ENCODE data around the gene LHPP.

The LHPP gene

DNA sequence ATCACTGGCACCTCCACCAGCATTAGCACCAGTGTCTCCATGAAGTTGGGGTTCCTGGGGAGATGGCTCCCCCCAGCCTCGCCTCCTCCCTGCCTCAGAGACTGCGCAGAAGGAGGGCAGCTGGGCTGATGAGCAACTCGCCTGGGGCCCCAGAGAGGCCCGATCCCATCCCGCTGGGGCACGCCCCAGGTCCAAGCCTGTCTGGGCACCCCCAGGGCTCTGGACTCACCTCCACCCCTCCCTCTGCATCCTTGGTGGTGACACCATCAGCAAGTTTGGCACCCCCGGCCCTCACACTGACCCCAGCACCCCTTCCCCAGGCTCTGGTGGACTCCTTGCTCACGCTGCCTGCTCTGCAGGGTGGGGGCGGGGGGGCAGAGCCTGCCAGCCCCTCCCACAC, 89.5 kb downstream of the LHPP start:
- no peak overlapping the region for H3K4me3 ChIP-seq (ENCODE audit: low read depth, low read length)

DNA sequence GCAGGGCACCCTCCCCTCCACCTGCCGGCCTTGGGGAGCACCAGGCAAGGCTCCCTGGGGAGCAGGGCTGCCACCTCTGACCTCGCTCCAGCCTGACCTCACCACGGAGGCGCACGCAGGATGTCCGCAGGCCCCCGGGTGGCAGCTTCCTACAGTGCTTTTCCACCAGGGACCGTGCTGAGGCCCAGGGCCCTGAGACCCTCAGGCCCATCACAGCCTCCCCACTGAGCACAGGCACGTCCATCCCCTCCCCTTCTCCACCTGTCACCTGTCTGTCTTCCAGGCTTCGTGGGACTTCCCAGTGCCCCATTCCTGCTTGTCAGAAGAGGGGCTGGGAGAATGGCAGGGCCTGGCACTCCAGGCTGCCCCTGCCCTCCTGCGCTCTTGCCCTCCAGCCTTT, 90.1 kb downstream of the LHPP start:
- H3K4me3 ChIP-seq (ENCODE audit: low read depth, low read length) = no peak overlapping the region

DNA sequence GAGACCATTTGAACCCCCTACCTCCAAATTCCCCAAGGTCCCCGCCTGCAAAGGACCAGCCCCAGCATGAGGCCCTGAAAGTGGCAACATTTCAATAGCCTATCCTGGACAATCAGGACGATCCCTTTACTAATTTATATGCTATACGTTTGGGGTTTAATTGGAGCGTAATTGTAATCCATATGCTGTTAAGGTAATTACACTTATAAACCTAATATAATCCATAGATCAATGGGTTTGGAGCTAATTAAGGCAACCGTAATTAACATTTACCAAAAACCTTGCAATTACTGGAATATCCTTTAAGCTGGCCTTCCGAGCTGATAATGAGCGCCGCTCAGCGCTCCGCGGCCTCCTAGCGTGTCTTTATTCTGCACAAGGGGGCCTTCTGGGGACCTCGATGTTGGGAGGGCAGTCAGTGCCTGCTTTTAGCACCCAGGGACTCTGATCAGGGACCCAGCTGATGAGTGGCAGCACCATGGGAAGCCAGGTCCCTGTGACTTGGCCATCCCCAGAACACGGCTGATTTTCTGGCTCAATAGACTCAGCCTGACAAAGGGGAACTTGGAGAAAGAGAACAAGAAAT, 91.2 kb downstream of the LHPP start:
- H3K4me3 ChIP-seq (ENCODE audit: low read depth, low read length) = no peak overlapping the region

DNA sequence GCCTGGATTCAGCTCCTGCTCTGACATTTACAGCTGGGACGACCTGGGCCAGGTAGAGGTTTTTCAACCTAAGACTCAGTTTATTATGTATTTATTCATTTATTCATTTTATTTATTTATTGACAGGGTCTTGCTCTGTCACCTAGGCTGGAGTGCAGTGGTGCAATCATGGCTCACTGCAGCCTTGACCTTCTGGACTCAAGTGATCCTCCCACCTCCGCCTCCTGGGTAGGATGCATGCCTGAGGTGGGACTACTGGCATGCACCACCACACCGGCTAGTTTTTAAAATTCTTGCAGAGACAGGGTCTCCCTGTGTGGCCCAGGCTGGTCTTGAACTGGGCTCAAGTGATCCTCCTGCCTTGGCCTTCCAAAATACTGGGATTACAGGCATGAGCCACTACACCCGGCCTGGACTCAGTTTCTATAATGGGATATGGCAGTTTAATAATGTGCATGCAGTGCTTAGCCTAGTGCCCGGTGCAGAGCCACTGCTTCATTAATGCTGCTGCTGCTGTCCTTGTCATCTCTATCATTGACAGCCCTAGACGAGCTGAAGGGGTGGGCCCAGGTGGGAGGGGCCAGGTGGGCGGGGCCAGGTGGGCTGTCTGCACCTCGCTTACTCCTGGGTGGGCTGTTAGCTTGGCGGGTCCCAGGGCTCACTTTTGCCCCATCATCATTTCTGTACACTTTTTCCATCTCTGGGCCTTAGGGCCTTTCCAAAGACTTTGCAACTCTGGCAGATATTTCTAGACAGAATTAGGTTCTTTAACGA, 92.6 kb downstream of the LHPP start:
- no peak overlapping the region for H3K4me3 ChIP-seq (ENCODE audit: low read depth, low read length)

DNA sequence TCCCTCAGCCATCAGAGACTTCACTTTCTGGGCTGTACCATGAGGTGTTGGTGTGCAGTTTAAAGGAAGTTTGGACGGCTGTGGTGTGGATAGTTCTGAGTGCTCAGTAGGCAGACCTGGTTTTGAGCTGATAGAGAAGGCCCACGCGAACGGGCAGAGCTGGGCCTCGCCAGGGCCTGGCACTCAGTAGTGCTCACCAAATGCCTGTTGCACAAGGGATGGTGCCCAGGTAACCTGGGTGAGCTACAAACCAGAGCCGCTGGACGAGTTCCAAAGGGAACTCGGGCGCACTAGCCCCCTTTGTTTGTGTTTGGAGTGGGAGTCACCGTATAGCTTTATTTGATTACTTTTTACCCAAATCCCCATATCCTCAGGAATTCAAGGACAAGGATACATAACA, 95.5 kb downstream of the LHPP start:
- H3K4me3 ChIP-seq (ENCODE audit: low read depth, low read length) = no peak overlapping the region

DNA sequence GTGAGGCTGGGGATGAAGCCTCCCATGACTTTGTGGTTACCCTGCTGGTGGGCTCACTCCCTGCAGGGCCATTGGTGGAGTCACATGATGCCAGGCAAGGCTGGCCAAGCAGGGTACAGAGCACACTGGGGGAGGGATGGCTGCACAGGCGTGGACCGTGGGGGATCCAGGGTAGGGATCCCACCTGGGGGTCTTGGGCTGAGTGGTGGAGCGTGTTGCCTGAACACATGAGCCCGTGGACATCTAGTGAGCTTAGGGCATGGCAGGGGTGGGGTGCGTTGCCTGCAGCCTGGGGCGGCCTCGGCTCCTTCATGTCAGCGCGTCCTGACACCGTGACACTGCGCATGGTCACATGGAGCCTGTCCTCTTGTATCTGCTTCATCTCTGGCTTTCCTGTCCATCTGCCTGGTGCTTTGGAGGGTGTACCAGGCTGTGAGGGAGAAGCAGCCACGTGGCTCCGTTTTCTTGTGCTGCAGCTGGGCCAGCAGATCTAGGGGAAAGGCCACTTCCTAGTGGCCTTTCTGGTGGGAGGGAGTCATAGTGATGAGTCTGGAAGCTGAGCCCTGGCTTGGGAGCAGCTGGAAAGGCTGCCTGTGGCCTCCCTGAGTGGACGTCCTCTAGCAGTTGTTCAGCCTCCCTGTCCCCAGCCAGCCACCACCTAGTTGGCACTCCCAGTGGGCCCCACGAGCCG, 96.2 kb downstream of the LHPP start:
- H3K4me3 ChIP-seq (ENCODE audit: low read depth, low read length) = no peak overlapping the region

DNA sequence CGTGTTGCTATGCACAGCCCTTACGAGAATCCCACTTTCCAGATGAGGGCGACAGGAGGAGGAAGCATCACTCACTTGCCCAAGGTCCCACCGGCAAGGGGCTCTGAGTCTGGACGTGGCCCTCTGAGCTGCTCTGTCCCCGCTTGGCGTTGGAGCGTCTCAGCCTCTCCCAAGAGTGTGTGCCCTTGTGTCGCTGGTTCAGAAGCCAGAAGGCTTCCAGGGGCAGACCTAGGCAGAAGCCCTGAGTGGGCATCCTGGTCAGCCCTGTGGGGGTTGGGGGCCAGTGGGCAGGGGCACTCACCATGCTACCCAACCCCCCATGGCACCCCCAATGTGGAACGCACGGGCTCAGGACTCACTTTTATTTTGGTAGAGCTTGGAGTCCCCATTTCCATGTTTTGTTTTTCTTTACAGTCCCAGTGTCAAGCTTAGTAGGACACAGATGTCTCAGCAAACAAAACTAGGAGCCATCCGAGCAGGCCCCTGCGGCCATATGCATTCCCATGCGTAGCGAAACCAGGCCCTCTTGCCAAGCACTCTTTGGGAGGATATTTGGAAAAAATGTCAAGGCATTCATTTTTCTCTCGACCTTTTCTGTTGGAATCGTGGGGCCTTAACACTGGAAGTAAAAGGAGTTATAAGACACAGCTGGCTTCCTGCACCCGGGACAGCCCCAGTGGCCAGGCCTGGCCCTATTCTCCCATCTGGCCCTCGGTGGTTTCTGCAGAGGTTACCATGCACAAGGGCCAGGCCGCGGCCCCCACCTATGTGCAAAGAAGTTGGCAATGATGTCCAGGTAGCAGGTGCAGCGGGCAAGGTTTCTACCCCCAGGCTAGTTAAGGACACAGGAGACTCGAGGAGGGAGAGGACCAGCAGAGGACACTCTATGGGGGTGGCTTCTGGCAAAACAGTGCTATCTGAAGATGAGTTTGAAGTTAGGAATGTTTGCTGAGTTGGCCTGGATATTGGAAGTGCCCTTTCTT, 97.0 kb downstream of the LHPP start:
- H3K4me3 ChIP-seq (ENCODE audit: low read depth, low read length) = no peak overlapping the region

DNA sequence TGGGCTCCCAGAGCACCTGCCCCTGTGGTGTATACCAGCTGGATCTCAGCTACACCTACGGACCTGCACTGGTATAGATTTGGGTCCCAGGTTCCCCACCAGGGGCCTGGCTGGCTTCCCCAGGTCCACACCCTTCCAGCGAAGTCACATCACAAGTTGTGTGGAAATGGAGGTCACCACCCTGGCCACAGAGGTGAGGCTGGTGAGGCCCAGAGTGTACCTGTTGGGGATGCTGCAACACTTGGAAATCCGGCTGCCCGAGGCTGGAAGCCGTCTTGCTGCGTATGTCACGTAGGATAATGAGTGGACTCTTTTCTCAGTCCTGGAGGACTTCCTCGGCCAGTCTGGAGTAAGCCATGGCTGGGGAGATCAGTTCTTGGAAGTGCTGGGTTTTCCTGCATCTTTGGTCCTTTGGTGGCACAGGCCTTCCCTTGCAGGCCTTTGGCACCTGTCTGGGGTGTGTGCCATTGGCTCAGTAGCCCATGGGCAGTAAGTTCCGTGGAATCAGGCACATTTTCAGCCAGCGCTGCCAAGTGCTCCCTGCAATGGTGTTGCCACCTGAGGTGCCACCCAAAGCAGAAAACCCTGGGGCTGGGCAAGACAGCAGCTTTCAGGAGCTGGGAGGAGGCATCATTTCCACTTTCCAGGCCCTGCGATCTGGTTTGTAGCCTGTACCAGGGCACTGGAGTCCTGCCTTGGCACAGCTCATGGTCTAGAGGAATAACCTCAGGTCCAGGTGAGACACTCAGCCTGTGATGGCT, 97.9 kb downstream of the LHPP start:
- H3K4me3 ChIP-seq (ENCODE audit: low read depth, low read length) = no peak overlapping the region

DNA sequence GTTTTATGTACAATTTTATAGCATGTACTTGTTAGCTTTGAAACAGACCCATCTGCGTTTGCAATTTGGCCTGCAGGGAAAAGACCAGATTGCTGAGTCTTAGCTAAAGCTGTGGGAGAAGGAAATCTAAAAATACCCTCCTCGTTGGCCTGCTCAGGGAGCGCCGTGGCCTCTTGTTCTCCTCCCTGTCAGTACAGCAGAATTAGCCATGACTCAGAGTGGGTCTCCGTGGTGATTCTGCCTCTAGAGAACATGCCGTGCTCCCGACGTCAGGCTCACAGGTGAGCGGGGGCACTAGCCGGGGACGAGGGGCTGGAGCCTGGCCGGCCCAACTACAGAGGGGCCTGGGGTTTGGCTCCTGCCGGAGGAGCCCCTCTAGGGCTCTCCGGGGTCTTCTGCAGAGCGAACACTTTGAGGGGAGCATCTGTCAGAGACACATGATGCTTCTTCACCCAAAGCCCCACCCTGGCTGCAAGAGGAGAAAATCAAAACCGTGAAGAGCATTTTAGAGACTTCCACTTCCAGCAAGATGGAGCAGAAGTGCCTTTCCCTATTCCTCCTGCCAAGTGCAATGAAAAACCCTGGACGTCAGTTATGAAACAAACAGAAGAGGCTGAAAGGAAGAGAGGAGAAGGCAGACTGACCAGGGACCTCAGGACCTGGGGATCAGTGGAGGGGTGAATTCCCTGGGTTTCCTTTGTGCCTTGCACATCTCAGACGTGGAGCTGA, 98.9 kb downstream of the LHPP start:
- H3K4me3 ChIP-seq (ENCODE audit: low read depth, low read length) = no peak overlapping the region

DNA sequence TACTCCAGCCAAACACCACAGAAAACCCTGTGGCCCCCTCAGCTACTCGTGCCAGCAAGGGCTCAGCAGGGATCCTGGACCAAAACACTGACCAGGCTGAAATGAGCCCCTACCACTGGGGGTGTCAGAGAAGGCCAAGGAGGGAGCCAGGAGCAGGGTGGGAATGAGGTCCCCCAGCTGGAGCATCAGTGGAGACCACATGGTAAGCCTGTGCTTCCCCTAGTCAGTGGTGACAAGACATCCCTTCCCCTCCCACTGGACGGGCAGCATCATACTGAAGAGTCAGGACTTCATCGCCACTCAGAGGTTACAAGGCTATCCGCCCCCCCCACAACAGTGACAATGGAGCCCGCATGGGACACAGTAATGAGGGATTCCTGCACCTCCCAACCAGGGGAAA, 99.6 kb downstream of the LHPP start:
- no peak overlapping the region for H3K4me3 ChIP-seq (ENCODE audit: low read depth, low read length)

DNA sequence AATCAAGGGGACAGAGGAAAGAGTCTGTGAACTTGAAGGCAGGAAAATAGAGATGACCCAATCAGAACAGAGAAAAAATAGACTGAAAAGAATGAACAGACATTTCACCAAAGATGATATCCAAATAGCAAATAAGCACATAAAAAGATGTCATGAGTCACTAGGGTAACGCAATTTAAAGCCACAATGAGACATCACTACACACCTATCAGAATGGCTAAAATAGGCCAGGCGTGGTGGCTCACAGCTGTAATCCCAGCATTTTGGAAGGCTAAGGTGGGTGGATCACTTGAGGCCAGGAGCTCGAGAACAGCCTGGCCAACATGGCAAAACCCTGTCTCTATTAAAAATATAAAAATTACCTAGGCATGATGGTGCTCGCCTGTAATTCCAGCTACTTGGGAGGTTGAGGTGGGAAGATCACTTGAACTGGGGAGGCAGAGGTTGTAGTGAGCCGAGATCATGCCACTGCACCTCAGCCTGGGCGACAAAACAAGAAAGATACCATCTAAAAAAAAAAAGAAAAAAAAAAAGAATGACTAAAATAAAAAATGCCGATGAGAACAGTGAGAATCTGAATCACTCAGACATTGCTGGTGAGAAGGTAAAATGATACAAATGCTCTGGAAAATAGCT, 100.9 kb downstream of the LHPP start:
- no peak overlapping the region for H3K4me3 ChIP-seq (ENCODE audit: low read depth, low read length)

DNA sequence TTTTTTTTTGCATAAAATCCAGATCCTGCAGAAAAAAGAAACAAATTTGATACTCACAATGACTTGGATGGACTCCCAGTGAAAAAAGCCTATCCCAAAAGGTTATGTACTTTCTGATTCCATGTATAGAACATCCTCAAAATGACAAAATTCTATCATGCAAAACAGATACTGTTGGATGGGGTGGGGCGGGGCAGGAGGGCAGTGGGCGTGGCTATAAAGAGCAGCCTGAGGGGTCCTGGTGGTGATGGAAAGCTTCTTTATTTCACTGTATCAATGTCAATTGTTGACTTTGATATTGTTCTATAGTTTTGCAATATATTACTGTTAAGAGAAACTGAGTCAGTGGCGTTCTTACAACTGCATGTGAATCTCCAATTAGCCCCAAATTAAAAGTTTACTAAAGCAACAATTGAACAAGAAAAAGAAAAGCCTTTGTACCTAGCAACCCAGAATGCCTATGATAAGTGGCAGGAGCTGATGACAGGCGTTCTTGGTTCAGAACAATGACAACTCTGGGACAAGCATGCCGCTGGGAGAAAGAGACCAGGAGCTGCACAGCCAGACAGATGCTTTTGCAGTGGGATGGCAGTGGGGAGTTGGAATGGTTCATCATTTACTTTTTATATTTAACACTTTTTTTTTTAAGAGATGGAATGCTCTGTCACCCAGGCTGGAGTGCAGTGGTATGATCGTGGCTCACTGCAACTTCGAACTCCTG, 101.9 kb downstream of the LHPP start:
- H3K4me3 ChIP-seq (ENCODE audit: low read depth, low read length) = no peak overlapping the region

DNA sequence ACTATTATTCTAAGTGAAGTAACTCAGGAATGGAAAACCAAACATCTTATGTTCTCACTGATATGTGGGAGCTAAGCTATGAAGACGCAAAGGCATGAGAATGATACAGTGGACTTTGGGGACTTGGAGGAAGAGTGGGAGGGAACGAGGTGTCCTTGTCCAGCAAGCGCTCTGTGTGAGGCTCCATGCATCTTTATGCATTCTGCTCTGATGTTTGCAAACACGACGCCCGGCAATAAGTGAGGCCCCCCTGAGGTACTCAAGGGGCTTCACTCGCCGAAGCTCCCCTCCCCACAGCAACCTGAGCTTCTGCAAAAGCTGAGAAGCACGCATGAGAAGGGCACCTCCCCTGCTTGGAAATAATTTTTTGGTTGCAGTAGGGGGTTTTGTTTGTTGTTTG, 103.3 kb downstream of the LHPP start:
- H3K4me3 ChIP-seq (ENCODE audit: low read depth, low read length) = no peak overlapping the region

DNA sequence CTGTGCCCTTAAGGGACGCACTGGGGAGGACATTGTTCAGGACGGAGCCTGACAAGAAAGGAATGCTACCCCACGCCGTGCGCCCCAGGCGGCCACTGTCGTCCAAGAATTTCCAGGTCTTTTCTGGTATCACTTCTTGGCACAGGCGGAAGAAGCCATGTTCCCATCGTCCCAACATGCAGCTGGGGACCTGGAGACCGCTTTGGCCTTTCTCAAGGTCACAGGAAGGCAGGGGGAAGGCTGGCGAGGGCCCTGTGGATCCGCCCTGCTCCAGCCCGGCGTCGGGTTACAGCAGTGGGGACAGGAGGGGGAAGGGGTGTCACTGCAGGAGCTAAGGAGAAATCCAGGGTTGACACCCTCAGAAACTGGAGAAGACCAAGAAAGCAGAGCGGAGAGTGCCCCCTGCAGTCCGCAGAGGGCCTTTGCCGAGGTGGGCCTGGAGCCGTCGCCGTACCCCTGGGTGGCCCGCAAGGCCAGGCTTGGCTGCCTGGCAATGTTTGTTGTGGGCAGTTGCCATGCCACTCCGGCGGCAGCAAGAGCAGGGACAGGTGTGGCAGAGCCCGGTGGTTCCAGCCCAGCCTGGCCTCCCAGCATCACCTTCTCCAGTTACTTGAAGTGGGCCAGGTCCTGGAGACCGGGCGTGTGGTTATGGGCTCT, 104.1 kb downstream of the LHPP start:
- no peak overlapping the region for H3K4me3 ChIP-seq (ENCODE audit: low read depth, low read length)

DNA sequence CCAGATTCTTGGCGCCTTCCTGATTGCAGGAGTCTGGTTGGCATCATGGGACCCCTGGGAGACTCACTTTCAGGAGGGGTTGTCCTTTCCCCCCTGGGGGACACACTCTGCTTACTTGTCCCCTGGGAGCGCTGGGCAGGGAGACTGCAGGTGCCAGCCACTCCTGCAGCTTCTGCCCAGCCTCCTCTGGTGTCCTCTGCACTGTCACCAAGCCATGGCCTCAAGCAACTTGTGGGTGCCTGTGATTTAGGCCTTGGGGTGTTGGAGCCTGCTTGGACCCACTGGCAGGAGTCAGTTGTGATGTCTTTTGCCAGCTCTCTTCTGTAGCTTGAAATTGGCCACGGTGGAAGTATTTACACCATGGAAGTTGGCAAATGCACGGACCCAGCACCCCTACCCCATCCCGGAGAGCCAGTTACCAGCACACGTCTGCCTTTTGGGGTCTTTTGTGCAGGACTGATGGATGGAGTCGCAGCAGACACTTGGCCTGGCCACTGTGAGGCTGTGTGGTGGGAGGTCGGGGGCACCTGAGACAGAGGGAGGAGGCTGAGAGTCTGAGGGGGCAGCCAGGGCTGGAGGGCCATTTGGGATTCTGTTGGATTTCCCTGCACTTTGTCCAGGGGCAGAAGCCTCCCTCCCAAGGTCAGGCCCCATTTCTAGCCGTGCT, 104.7 kb downstream of the LHPP start:
- no peak overlapping the region for H3K4me3 ChIP-seq (ENCODE audit: low read depth, low read length)

DNA sequence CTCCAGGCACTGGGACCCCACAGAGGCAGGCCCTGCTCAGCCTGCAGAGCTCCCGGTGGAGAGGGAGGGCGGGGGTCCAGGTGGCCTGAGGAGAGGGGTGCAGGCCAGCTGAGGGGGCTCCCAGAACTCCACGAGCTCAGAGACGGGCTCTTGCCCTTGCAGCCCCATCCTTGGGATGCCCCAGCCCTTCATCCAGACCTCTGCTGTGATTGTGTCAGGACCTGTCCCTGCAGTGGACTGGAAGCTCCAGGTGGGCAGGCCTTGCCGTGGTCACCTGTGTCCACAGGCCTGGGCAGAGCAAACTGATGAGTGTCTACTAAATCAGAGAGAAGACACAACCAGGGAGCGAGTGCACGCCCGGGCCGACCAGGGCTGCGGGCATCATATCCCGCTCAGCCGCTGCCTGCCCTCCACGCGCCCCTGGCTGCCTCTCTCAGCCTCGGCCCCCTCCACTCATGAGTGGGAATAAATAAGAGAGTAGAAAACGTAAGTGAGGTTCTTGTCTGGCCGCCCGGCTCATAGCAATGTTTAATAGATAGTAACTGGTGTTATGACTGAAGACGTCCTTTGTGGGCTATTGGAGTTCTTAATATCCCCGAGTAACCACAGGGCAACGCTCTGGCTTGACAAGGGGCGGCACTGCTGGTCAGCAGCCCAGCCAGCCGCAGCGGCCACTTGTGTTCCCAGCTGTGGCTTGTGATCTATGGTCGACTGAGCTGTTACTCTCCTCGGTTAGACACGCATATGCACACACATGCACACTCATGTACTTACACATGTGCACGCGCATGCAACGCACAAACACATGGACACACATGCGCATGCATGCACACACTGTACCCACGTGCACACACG, 105.6 kb downstream of the LHPP start:
- H3K4me3 ChIP-seq (ENCODE audit: low read depth, low read length) = no peak overlapping the region

DNA sequence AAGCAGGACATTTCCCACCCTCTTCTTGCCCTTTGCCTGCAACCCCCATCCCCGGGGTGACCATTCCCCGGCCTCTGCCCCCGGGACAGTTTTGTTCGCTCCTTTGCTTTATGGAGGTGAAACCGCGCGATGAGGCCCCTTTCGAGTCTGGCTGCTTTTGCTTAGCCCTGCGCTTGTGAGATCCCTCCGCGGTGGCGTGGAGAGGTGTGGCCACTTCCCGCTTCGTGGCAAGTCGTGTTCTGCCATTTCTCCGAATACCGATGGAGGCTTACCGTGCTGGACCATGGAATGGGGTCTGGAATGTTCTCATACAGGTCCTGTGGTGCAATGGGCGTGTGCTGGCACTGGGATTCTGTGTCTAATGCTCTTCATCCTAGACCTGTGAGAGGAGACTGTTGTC, 106.7 kb downstream of the LHPP start:
- H3K4me3 ChIP-seq (ENCODE audit: low read depth, low read length) = no peak overlapping the region

All from iPS-11a (cell line).